GM12872 (cell line): ENCODE results near the gene NT5E.

Source experiments
- CTCF ChIP-seq: IDR thresholded peaks from 3 replicates; pipeline ENCODE4 v1.5.1; 2011; ENCODE audit warnings: low read depth, mild to moderate bottlenecking, low read length, moderate library complexity; ENCODE audit not compliant: insufficient read depth

NT5E gene

GRCh38 chr6:85544776-85545175 lies 94.9 kb downstream of the NT5E start:
- TF ChIP-seq CTCF, result no peak
